ENCODE data around the gene LAMC1. TPM values are rescaled to one million over a fixed set of nuclear protein-coding genes. Genes with fewer than 3 reads are reported as not detected.
A peak's percentile ranks its signal among the peaks of the same experiment; 100 is the strongest.

LAMC1 gene
- total and polyA plus RNA-seq, 4 donors = 23.4 to 272 (median 116) TPM

DNA sequence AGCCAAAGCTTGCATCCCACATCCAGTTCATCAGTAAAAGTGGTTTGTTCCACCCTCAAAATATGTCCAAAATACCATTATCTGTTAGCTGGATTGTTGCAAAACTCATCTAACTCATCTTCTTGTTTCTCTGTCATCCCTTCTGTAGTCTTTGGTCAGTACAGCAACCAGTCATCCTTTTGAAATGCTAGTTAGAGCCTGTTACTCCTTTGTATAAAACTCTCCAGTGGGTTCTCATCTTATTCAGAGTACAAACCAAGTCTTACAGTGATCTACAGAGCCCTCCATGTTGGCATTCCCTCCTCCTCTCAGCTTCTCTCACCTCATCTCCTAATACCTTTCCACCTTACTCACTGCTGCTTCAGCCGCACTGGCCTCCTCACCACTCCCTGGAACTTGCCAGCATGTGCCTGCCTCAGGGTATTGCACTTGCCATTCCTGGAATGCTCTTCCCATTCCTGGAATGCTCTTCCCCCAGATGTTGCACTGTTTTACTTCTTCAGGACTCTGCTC, 70.6 kb downstream of the LAMC1 start:
- peak; percentile 32 for ATAC-seq (ENCODE audit: insufficient read depth, low FRiP score)
- peaks cover 7 to 78% (median 56%) of the 10 kb centered on the region in 5 donors for H3K4me1 ChIP-seq (ENCODE audit: control insufficient read depth in 5 of 5, insufficient read depth in 5 of 5, low read length in 5 of 5)
- 78 to 83% methylated on average over 1 of the region's 1 CpG for WGBS, 2 donors
- no peak overlapping the region for H3K4me3 ChIP-seq
- H3K9ac ChIP-seq (ENCODE audit: insufficient read depth in 1 of 2, low read length in 2 of 2) = no peak overlapping the region
- no peak for DNase-seq
- H3K9me3 ChIP-seq (ENCODE audit: control insufficient read depth in 4 of 4, insufficient read depth in 3 of 4, low read length in 3 of 4) = no peaks in the 10 kb centered on the region
- no peak overlapping the region for H3K27ac ChIP-seq (ENCODE audit: low read depth in 1 of 2, low read length in 1 of 2)
- H3K36me3 ChIP-seq (ENCODE audit: control insufficient read depth in 4 of 4, insufficient read depth in 4 of 4, low read length in 4 of 4) = no peaks in the 10 kb centered on the region
- TF ChIP-seq, protein P1, sequence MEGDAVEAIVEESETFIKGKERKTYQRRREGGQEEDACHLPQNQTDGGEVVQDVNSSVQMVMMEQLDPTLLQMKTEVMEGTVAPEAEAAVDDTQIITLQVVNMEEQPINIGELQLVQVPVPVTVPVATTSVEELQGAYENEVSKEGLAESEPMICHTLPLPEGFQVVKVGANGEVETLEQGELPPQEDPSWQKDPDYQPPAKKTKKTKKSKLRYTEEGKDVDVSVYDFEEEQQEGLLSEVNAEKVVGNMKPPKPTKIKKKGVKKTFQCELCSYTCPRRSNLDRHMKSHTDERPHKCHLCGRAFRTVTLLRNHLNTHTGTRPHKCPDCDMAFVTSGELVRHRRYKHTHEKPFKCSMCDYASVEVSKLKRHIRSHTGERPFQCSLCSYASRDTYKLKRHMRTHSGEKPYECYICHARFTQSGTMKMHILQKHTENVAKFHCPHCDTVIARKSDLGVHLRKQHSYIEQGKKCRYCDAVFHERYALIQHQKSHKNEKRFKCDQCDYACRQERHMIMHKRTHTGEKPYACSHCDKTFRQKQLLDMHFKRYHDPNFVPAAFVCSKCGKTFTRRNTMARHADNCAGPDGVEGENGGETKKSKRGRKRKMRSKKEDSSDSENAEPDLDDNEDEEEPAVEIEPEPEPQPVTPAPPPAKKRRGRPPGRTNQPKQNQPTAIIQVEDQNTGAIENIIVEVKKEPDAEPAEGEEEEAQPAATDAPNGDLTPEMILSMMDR (IDR thresholded peaks at IDR 0.05; ENCODE audit: control extremely low read depth, extremely low read depth) = no peak
- no peaks in the 10 kb centered on the region for H3K27me3 ChIP-seq (ENCODE audit: control insufficient read depth in 3 of 3, insufficient read depth in 3 of 3, low read length in 2 of 3)

DNA sequence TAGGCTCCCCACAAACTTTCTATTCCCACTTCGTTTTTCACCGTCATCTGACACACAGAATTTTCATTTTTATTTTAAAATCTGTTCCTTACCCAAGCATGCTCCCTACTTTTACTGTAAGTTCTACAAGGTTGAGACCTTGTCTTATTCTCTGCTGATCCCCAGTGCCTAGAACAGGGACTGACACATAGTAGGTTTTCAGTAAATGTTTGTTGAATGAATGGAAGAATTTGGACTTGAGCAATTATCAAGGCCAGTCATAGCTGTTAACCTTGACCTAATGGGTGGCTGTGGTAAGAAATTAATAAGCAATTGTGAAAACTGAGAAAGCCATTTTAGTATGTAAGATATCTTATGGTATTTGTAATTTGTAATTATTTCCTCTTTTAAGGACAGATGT, 71.1 kb downstream of the LAMC1 start:
- 39 to 65% methylated on average over 2 of the region's 2 CpGs for WGBS, 2 donors
- Histone ChIP-seq H3K27ac (ENCODE audit: low read depth in 1 of 2, low read length in 1 of 2) (no peak overlapping the region), H3K9ac (ENCODE audit: insufficient read depth in 1 of 2, low read length in 2 of 2) (no peak overlapping the region), H3K36me3 (ENCODE audit: control insufficient read depth in 4 of 4, insufficient read depth in 4 of 4, low read length in 4 of 4) (no peaks in the 10 kb centered on the region), H3K27me3 (ENCODE audit: control insufficient read depth in 3 of 3, insufficient read depth in 3 of 3, low read length in 2 of 3) (no peaks in the 10 kb centered on the region), H3K4me1 (ENCODE audit: control insufficient read depth in 5 of 5, insufficient read depth in 5 of 5, low read length in 5 of 5) (peaks cover 7 to 73% (median 53%) of the 10 kb centered on the region in 5 donors), H3K9me3 (ENCODE audit: control insufficient read depth in 4 of 4, insufficient read depth in 3 of 4, low read length in 3 of 4) (no peaks in the 10 kb centered on the region), H3K4me3 (no peak overlapping the region)
- ATAC-seq (ENCODE audit: insufficient read depth, low FRiP score) (no peak), DNase-seq (no peak)
- TF ChIP-seq, protein P1 (IDR thresholded peaks at IDR 0.05; ENCODE audit: control extremely low read depth, extremely low read depth) = no peak

DNA sequence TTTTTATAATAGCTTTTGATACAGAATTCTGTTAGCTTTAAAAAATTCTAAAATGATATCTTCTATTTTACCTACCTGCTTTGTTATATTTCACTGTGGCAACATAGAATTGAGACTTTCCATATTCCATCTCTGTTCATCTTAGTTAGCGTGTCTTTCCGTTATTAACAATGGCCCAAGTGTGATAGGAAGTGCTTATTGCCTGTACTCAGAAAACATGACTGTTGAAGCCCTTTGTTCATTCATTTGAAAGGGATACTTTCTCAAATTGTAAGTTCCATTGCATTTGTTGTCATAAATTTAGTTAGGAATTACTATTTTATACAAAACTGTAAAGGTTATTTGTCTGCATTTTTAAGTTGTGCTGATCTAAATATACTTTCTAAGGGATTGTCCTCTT, 73.1 kb downstream of the LAMC1 start:
- H3K4me3 ChIP-seq = no peak overlapping the region
- ATAC-seq (ENCODE audit: insufficient read depth, low FRiP score) (no peak), DNase-seq (no peak)
- peaks cover 0 to 5% (median 0%) of the 10 kb centered on the region in 4 donors for H3K36me3 ChIP-seq (ENCODE audit: control insufficient read depth in 4 of 4, insufficient read depth in 4 of 4, low read length in 4 of 4)
- H3K9ac ChIP-seq (ENCODE audit: insufficient read depth in 1 of 2, low read length in 2 of 2) = no peak overlapping the region
- WGBS, 2 donors = 86 to 92% methylated on average over 2 of the region's 2 CpGs
- H3K27ac ChIP-seq (ENCODE audit: low read depth in 1 of 2, low read length in 1 of 2) = peak overlapping the region in 1 of 2 donors; percentile 48
- no peaks in the 10 kb centered on the region for H3K9me3 ChIP-seq (ENCODE audit: control insufficient read depth in 4 of 4, insufficient read depth in 3 of 4, low read length in 3 of 4)
- TF ChIP-seq, protein P1 (IDR thresholded peaks at IDR 0.05; ENCODE audit: control extremely low read depth, extremely low read depth) = no peak
- no peaks in the 10 kb centered on the region for H3K27me3 ChIP-seq (ENCODE audit: control insufficient read depth in 3 of 3, insufficient read depth in 3 of 3, low read length in 2 of 3)
- H3K4me1 ChIP-seq (ENCODE audit: control insufficient read depth in 5 of 5, insufficient read depth in 5 of 5, low read length in 5 of 5) = peaks cover 14 to 53% (median 44%) of the 10 kb centered on the region in 5 donors

DNA sequence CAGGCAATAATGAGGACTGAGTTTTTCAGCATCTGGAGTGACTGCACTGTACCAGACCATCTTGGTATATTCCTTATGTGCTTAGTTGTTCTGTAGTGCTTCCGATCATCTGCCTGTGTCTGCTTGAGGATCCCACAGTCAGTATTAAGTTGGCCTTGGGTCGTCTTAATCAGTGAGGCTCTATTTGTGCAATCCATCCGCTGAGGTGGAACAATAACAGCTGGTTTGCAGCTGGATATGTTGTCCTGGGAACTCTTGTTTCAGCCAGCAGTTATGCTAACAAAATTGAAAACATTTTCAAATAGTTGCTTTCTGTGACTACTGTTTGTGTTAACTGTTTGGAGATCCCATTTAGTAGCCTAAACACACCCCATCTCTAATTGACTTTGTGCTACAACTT, 73.7 kb downstream of the LAMC1 start:
- no peak for ATAC-seq (ENCODE audit: insufficient read depth, low FRiP score)

More for the DNA sequence above, 73.7 kb downstream of the LAMC1 start:
- H3K36me3 ChIP-seq (ENCODE audit: control insufficient read depth in 4 of 4, insufficient read depth in 4 of 4, low read length in 4 of 4) = peaks cover 0 to 5% (median 0%) of the 10 kb centered on the region in 4 donors
- 71 to 73% methylated on average over 3 of the region's 3 CpGs for WGBS, 2 donors
- peak overlapping the region in 1 of 2 donors; percentile 48 for H3K27ac ChIP-seq (ENCODE audit: low read depth in 1 of 2, low read length in 1 of 2)
- TF ChIP-seq, protein P1 (IDR thresholded peaks at IDR 0.05; ENCODE audit: control extremely low read depth, extremely low read depth) = no peak
- no peak overlapping the region for H3K4me3 ChIP-seq
- H3K9me3 ChIP-seq (ENCODE audit: control insufficient read depth in 4 of 4, insufficient read depth in 3 of 4, low read length in 3 of 4) = no peaks in the 10 kb centered on the region
- H3K27me3 ChIP-seq (ENCODE audit: control insufficient read depth in 3 of 3, insufficient read depth in 3 of 3, low read length in 2 of 3) = no peaks in the 10 kb centered on the region
- DNase-seq = peak; percentile 80 to 94 (median 93)
- H3K4me1 ChIP-seq (ENCODE audit: control insufficient read depth in 5 of 5, insufficient read depth in 5 of 5, low read length in 5 of 5) = peaks cover 14 to 48% (median 42%) of the 10 kb centered on the region in 5 donors
- H3K9ac ChIP-seq (ENCODE audit: insufficient read depth in 1 of 2, low read length in 2 of 2) = peak overlapping the region in 1 of 2 donors; percentile 71
